GM12874 (cell line): ENCODE data around the gene TEDDM1.

Source experiments
- TF ChIP-seq, protein P1 (sequence below): IDR thresholded peaks from 2 replicates; pipeline ENCODE4 v1.5.1; 2011; ENCODE audit warnings: low read depth, mild to moderate bottlenecking, control low read depth, low read length, moderate library complexity; ENCODE audit not compliant: insufficient read depth

The TEDDM1 gene

DNA sequence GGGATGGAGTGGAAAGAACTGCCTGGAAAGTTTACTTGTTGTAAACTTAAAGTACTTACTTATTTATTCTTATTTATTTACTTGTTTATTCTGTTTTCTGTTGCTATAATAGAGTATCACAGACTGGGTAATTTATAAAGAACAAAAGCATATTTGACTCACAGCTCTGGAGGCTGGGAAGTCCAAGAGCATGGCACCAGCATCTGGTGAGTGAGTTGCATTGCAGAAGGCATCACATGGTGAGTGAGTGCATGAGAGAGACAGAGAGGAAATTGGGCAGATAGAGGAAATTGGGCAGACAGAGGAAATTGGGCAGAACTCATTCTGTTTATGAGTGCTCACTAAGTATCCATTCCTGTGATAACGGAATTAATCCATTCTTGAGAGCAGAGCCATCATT, 37.9 kb upstream of the TEDDM1 start:
- TF ChIP-seq, protein P1, sequence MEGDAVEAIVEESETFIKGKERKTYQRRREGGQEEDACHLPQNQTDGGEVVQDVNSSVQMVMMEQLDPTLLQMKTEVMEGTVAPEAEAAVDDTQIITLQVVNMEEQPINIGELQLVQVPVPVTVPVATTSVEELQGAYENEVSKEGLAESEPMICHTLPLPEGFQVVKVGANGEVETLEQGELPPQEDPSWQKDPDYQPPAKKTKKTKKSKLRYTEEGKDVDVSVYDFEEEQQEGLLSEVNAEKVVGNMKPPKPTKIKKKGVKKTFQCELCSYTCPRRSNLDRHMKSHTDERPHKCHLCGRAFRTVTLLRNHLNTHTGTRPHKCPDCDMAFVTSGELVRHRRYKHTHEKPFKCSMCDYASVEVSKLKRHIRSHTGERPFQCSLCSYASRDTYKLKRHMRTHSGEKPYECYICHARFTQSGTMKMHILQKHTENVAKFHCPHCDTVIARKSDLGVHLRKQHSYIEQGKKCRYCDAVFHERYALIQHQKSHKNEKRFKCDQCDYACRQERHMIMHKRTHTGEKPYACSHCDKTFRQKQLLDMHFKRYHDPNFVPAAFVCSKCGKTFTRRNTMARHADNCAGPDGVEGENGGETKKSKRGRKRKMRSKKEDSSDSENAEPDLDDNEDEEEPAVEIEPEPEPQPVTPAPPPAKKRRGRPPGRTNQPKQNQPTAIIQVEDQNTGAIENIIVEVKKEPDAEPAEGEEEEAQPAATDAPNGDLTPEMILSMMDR = no peak

DNA sequence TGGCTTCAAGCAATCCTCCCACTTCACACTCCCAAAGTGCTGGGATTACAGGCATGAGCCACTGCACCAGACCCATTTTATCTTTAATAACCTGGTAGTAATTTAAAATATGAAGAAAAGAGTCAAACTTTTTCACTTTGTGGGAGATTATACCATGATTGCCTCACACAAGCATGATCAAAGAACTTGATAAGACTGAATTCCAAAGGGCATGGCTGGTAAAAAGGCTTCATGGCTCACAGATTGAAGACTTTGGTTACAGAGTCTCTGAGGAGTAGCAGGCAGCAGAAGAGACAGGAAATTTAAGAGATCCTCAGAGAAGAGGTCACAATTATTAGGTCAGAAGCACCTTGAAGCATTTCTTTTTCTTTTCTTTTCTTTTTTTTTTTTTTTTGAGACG, 33.1 kb upstream of the TEDDM1 start:
- TF ChIP-seq, protein P1 = no peak

DNA sequence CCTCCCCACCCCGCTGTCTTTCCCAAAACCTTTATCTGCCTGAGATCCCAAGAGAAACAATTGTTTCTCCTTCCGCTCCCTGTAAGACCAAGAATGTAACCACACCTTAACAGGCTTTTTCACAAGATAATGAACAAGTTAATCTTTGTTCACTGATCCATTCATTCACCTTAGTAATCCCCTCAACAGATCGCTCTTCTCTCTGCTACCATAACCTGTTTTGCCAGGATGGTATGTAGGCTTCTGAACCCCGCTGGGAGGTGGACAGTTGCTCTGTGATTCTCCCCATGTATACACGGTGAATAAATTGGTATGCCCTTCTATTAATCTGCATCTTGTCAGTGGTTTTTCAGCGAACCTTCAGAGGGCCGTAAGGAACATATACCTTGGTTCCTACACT, 30.8 kb upstream of the TEDDM1 start:
- TF ChIP-seq, protein P1 = no peak

DNA sequence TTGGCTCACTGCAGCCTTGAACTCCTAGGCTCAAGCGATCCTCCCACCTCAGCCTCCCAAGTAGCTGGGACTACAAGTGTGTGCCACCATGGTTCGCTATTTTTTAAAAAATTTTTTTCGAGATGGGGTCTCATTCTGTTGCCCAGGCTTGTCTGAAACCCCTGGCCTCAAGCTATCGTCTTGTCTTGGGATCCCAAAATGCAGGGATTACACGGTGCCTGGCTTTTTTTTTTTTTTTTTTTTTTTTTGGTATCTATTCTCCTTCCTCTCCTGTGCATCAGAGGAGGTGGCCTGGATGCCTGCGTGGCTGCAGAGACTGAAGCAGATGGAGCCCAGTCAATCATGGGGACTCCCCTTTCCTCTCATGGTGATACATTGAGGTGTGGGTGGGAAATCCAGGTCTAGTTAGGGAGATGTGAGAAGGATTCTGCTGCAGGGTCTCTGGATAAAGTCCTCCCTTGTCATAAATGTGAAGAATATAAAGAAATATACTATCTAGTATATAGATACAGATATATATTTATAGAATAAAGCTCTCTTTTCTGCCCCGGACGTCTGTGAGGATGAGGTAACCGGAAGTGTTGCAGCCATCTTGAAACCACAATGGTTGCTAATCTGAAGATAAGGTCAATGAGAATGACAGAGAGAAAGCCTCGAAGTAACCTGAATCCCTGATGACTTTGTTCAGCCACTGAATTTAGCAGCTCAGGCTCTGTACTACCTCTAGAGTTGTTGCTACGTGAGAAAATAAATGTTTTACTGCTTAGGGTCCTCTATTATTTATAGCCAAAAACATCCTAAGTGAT, 30.0 kb upstream of the TEDDM1 start:
- TF ChIP-seq, protein P1 = no peak

DNA sequence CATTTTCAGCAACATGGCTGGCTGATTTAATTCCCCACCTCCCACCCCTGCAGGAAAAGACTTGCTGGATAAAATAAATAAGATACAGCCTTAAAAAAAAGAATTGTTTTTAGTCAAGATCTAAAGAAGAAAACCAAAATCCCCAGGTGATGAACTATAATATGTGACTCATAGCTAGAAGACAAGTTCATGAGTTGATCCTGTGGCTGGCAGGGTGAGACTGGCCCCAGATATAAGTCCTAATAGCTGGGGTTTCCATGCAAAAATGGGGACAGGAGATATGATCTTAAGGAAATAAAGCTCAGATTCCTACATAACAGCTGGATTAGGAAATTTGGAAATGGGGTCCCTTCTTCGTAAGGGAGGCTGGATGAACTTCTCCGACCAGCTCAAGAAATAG, 27.6 kb upstream of the TEDDM1 start:
- TF ChIP-seq, protein P1 = no peak

DNA sequence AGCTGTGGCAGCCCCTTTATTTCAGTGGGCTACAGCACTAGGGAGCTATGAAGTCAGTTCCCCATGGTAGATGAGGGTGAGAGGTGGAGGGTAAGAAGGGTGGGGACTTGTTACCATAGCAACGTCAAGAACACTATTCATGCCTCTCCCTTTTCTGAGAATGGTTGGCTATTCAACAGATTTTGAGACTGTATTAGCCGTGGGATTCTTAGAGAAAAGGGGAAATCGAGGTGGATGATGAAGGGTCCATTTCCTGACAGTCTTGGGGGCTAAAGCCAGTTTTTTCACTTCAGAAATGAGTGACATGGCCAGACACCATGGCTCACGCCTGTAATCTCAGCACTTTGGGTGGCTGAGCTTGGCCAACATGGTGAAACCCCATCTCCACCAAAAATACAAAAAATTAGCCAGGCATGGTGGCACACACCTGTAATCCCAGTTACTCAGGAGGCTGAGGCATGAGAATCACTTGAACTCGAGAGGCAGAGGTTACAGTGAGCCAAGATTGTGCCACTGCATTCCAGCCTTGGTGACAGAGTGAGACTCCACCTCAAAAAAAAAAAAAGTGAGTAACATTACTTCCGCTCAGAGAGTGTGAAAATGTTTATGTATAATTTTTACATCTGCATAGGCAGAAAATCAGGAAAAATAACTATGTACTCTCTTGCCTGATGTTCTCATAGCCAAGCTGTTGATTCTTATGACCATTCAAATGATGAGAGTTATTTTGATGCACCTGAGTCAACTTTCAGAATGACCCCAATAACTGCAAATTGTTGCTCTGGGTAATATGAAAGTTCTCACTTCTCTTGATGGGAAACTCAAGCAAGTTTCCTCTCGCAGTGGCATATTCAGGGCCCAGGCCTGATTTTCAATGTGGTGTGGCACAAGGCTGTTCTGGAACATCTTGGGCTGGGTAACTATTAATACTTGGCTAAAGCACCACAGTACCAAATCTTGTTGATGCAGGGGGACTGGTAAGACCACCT, 26.3 kb upstream of the TEDDM1 start:
- TF ChIP-seq, protein P1 = no peak

DNA sequence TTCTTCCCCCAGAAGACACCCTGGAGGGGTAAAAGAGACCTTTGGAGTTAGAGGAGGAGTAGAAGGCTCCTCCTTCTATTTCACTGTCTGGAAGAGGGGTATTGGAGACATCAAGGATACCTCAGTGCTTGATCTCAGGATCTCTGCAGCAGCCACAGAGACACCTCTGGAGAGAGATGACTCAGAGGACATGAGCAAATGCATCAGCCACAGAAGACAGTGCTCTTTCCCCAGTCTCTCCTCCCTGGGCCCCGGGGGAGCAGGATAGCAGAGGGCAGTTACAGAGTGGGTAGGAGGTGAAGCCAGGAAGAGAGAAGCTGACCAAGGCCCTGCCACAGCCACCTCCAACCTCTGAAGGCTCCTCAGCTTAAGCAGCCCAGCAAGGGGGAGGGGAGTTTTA, 15.3 kb upstream of the TEDDM1 start:
- TF ChIP-seq, protein P1 = no peak
